ENCODE measurements around the gene PRRC1. TPM values are rescaled to one million over a fixed set of nuclear protein-coding genes. Genes with fewer than 3 reads are reported as not detected.
"Not testable (repeated sequence)": the region's sequence is repeated elsewhere in the genome, so short reads cannot be mapped to it uniquely, and the experiment has no call there.

PRRC1 gene
- total and polyA plus RNA-seq, 2 experiments from 2014 or later = 53.9 to 105 TPM

DNA sequence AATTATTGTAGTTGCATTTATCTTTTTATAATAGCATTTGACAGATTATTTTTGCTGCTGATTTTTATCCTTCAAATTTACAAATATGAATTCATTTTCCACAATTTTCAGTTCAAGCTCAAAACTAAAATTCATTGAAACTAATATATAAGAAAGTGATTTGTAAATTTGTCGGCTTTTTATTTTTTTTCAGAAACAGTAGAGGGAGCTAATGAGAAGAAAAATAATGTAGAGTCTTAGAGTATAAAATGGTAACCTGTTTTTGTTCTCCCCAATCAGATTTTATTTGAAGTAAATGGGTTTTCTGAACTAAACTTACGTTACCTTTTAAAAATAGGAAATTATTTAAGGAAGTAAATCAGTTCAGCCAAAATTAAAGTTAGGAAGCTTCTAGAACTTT, 19.2 kb downstream of the PRRC1 start:
- Histone ChIP-seq H3K79me2 (peaks cover 45% of the 10 kb centered on the region), H3K4me1 (ENCODE audit: insufficient read depth) (no peaks in the 10 kb centered on the region), H4K20me1 (ENCODE audit: insufficient read depth, poor library complexity, severe bottlenecking) (no peaks in the 10 kb centered on the region), H3K9me3 (ENCODE audit: low read depth) (no peaks in the 10 kb centered on the region), H3K36me3 (replicated peaks; ENCODE audit: insufficient read depth, low read depth) (peaks cover 9% of the 10 kb centered on the region), H3K27me3 (no peaks in the 10 kb centered on the region), H3K9me2 (replicated peaks; ENCODE audit: insufficient read depth) (no peaks in the 10 kb centered on the region), H3K4me3 (no peak overlapping the region), H2AFZ (no peak overlapping the region), H3K4me2 (no peak overlapping the region), H3K27ac (no peak overlapping the region)
- 83% methylated on average over 2 of the region's 2 CpGs for WGBS (ENCODE audit: low lambda C conversion rate, missing lambda C conversion rate)
- DNase-seq (ENCODE audit: low spot score) = no peak
- TF ChIP-seq, protein P1, sequence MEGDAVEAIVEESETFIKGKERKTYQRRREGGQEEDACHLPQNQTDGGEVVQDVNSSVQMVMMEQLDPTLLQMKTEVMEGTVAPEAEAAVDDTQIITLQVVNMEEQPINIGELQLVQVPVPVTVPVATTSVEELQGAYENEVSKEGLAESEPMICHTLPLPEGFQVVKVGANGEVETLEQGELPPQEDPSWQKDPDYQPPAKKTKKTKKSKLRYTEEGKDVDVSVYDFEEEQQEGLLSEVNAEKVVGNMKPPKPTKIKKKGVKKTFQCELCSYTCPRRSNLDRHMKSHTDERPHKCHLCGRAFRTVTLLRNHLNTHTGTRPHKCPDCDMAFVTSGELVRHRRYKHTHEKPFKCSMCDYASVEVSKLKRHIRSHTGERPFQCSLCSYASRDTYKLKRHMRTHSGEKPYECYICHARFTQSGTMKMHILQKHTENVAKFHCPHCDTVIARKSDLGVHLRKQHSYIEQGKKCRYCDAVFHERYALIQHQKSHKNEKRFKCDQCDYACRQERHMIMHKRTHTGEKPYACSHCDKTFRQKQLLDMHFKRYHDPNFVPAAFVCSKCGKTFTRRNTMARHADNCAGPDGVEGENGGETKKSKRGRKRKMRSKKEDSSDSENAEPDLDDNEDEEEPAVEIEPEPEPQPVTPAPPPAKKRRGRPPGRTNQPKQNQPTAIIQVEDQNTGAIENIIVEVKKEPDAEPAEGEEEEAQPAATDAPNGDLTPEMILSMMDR (IDR thresholded peaks at IDR 0.05; ENCODE audit: poor library complexity) = peak; percentile 53
- TF ChIP-seq EZH2phosphoT487 (IDR thresholded peaks at IDR 0.05; ENCODE audit: low read depth, severe bottlenecking, unreplicated experiment) (no peak), EZH2 (IDR thresholded peaks at IDR 0.05; ENCODE audit: borderline replicate concordance) (no peak)

DNA sequence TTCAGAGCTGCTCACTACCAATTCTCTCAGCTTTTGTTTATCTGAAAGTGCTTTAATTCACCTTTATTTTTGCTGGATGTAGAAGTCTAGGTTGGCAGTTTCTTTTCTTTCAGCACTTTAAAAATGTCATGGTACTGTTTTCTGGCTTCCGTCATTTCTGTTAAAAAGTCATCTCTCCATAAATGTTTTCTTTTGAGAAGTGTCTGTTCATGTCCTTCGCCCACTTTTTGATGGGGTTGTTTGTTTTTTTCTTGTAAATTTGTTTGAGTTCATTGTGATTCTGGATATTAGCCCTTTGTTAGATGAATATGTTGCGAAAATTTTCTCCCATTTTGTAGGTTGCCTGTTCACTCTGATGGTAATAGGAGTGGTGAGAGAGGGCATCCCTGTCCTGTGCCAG, 23.1 kb downstream of the PRRC1 start:
- H3K27me3 ChIP-seq; DNase-seq (ENCODE audit: low spot score); H3K4me3 ChIP-seq; H3K9me3 ChIP-seq (ENCODE audit: low read depth); H3K9me2 ChIP-seq (replicated peaks; ENCODE audit: insufficient read depth); H3K27ac ChIP-seq; H3K36me3 ChIP-seq (replicated peaks; ENCODE audit: insufficient read depth, low read depth); H4K20me1 ChIP-seq (ENCODE audit: insufficient read depth, poor library complexity, severe bottlenecking); H3K4me1 ChIP-seq (ENCODE audit: insufficient read depth); H3K4me2 ChIP-seq; H2AFZ ChIP-seq: not testable (repeated sequence)
- H3K79me2 ChIP-seq = peaks cover 38% of the 10 kb centered on the region
- 94% methylated on average over 3 of the region's 3 CpGs for WGBS (ENCODE audit: low lambda C conversion rate, missing lambda C conversion rate)

DNA sequence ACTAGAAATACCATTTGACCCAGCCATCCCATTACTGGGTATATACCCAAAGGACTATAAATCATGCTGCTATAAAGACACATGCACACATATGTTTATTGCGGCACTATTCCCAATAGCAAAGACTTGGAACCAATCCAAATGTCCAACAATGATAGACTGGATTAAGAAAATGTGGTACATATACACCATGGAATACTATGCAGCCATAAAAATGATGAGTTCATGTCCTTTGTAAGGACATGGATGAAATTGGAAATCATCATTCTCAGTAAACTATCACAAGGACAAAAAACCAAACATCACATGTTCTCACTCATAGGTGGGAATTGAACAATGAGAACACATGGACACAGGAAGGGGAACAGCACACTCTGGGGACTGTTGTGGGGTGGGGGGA, 27.8 kb downstream of the PRRC1 start:
- not testable (repeated sequence) for H3K27ac ChIP-seq; H3K9me2 ChIP-seq (replicated peaks; ENCODE audit: insufficient read depth); H3K27me3 ChIP-seq; H3K4me1 ChIP-seq (ENCODE audit: insufficient read depth); H3K36me3 ChIP-seq (replicated peaks; ENCODE audit: insufficient read depth, low read depth); H2AFZ ChIP-seq; DNase-seq (ENCODE audit: low spot score); H4K20me1 ChIP-seq (ENCODE audit: insufficient read depth, poor library complexity, severe bottlenecking); H3K4me3 ChIP-seq; H3K9me3 ChIP-seq (ENCODE audit: low read depth); H3K4me2 ChIP-seq
- peaks cover 19% of the 10 kb centered on the region for H3K79me2 ChIP-seq
- 90% methylated on average over 1 of the region's 1 CpG for WGBS (ENCODE audit: low lambda C conversion rate, missing lambda C conversion rate)

DNA sequence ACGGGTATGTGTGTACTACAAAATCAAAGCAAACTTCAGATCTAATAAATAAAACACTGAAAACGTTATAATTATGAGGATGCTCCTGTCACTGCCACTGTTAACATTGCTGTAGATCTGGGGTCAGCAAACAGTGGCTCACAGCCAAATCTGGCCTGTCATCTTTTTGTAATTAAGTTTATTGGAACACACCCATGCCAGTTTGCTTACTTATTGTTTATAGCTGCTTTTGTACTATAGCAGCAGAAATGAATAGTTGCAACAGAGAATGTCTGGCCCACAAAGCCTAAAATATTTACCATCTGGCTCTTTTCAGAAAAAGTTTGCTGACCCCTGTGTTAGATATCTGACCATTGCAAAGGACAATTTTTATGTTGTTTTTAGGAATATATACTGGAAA, 32.1 kb downstream of the PRRC1 start:
- WGBS (ENCODE audit: low lambda C conversion rate, missing lambda C conversion rate) = 73% methylated on average over 2 of the region's 2 CpGs
- H3K36me3 ChIP-seq (replicated peaks; ENCODE audit: insufficient read depth, low read depth) = no peaks in the 10 kb centered on the region

More for the DNA sequence above, 32.1 kb downstream of the PRRC1 start:
- Histone ChIP-seq H3K9me2 (replicated peaks; ENCODE audit: insufficient read depth) (no peaks in the 10 kb centered on the region), H3K9me3 (ENCODE audit: low read depth) (no peaks in the 10 kb centered on the region), H3K4me1 (ENCODE audit: insufficient read depth) (no peaks in the 10 kb centered on the region), H3K27me3 (no peaks in the 10 kb centered on the region), H3K27ac (no peak overlapping the region), H2AFZ (no peak overlapping the region), H3K4me2 (no peak overlapping the region), H3K79me2 (peaks cover 14% of the 10 kb centered on the region), H4K20me1 (ENCODE audit: insufficient read depth, poor library complexity, severe bottlenecking) (no peaks in the 10 kb centered on the region), H3K4me3 (no peak overlapping the region)
- TF ChIP-seq EZH2phosphoT487 (IDR thresholded peaks at IDR 0.05; ENCODE audit: low read depth, severe bottlenecking, unreplicated experiment) (no peak), EZH2 (IDR thresholded peaks at IDR 0.05; ENCODE audit: borderline replicate concordance) (no peak)
- TF ChIP-seq, protein P1 (IDR thresholded peaks at IDR 0.05; ENCODE audit: poor library complexity) = no peak
- no peak for DNase-seq (ENCODE audit: low spot score)

Measured in hepatocyte (in vitro differentiated cells).